HEK293 (cell line): ENCODE data around the gene AKAP9.
"Not testable (repeated sequence)": the region's sequence is repeated elsewhere in the genome, so short reads cannot be mapped to it uniquely, and the experiment has no call there.

Experiments
- CTCF ChIA-PET: fragments of 350-600 bp; formaldehyde crosslinking; extraction: SDS; loops from one replicate; lab custom pipeline; 2021; ENCODE audit warnings: antibody characterized with exemption; lab: Yijun Ruan, JAX
- POLR2A ChIA-PET: fragments of 300-600 bp; formaldehyde crosslinking; extraction: SDS; loops from one replicate; lab custom pipeline; 2020; ENCODE audit warnings: antibody characterized with exemption, inconsistent platforms; lab: Yijun Ruan, JAX
- H3K27ac ChIP-seq: fragments of 200-500 bp; sonication (Bioruptor generic); 2 replicates; pipeline ENCODE4 v1.5.1; 2014; ENCODE audit warnings: low read depth, low read length, control low read depth, inconsistent platforms; ENCODE audit errors: extremely low read depth
- H3K36me3 ChIP-seq, 2 experiments: fragments of 200-500 bp in 1 of 2; sonication (Bioruptor generic) in 1 of 2; 1 replicate in 1 of 2; 2 replicates in 1 of 2; pipeline ENCODE4 v1.5.1; 2014 to 2017; ENCODE audit warnings: inconsistent platforms in 2 of 2, low read length in 2 of 2; ENCODE audit not compliant: control insufficient read depth in 2 of 2, insufficient read depth in 1 of 2
- H3K4me1 ChIP-seq: fragments of 200-500 bp; sonication (Bioruptor generic); 2 replicates; pipeline ENCODE4 v1.5.1; 2014; ENCODE audit warnings: mild to moderate bottlenecking, low read length, inconsistent platforms; ENCODE audit not compliant: control insufficient read depth, insufficient read depth
- H3K4me3 ChIP-seq: 2 replicates; pipeline ENCODE4 v1.5.1; 2011; ENCODE audit warnings: low read depth, mild to moderate bottlenecking, control low read depth, low read length, moderate library complexity
- H3K9me3 ChIP-seq: fragments of 200-500 bp; sonication (Bioruptor generic); 2 replicates; pipeline ENCODE4 v1.5.1; 2014; ENCODE audit warnings: low read depth, low read length, inconsistent platforms; ENCODE audit not compliant: control insufficient read depth, insufficient read depth
- MYNN ChIP-seq: fragments of 450-650 bp; formaldehyde crosslinking; IDR thresholded peaks from 2 replicates; pipeline ENCODE4 v1.5.1; 2016; ENCODE audit warnings: missing biosample characterization, missing genetic modification characterization, borderline replicate concordance
- WT1 ChIP-seq: fragments of 450-650 bp; formaldehyde crosslinking; IDR thresholded peaks from 2 replicates; pipeline ENCODE4 v1.5.1; 2016; ENCODE audit warnings: missing biosample characterization, missing genetic modification characterization
- ZBTB20 ChIP-seq: fragments of 450-650 bp; formaldehyde crosslinking; IDR thresholded peaks from 2 replicates; pipeline ENCODE4 v1.5.1; 2016; ENCODE audit warnings: missing biosample characterization, missing genetic modification characterization
- ZFP69B ChIP-seq: fragments of 450-650 bp; formaldehyde crosslinking; IDR thresholded peaks from 2 replicates; pipeline ENCODE4 v1.5.1; 2016; ENCODE audit warnings: missing biosample characterization, missing genetic modification characterization
- ZNF112 ChIP-seq: fragments of 450-650 bp; formaldehyde crosslinking; IDR thresholded peaks from 2 replicates; pipeline ENCODE4 v1.5.0; 2017; ENCODE audit warnings: missing biosample characterization, missing genetic modification characterization
- ZNF155 ChIP-seq: fragments of 450-650 bp; formaldehyde crosslinking; IDR thresholded peaks from 2 replicates; pipeline ENCODE4 v1.5.1; 2016; ENCODE audit warnings: missing biosample characterization, missing genetic modification characterization
- ZNF211 ChIP-seq: fragments of 450-650 bp; formaldehyde crosslinking; IDR thresholded peaks from 2 replicates; pipeline ENCODE4 v1.5.1; 2016; ENCODE audit warnings: low read depth, missing biosample characterization, missing genetic modification characterization
- ZNF23 ChIP-seq: fragments of 450-650 bp; formaldehyde crosslinking; IDR thresholded peaks from 2 replicates; pipeline ENCODE4 v1.5.1; 2016; ENCODE audit warnings: missing biosample characterization, missing genetic modification characterization, borderline replicate concordance
- ZNF292 ChIP-seq: fragments of 450-650 bp; formaldehyde crosslinking; IDR thresholded peaks from 2 replicates; pipeline ENCODE4 v1.5.1; 2016; ENCODE audit warnings: low read depth, missing biosample characterization, missing genetic modification characterization, borderline replicate concordance
- ZNF37A ChIP-seq: fragments of 450-650 bp; IDR thresholded peaks from 2 replicates; pipeline ENCODE4 v1.5.1; 2018; ENCODE audit warnings: missing biosample characterization, missing genetic modification characterization
- ZNF394 ChIP-seq: fragments of 450-650 bp; formaldehyde crosslinking; IDR thresholded peaks from 2 replicates; pipeline ENCODE4 v1.5.1; 2016; ENCODE audit warnings: missing biosample characterization, missing genetic modification characterization, mild to moderate bottlenecking, moderate library complexity, borderline replicate concordance
- ZNF514 ChIP-seq: fragments of 450-650 bp; formaldehyde crosslinking; IDR thresholded peaks from 2 replicates; pipeline ENCODE4 v1.5.1; 2016; ENCODE audit warnings: missing biosample characterization, missing genetic modification characterization
- ZNF561 ChIP-seq: fragments of 450-650 bp; IDR thresholded peaks from 2 replicates; pipeline ENCODE4 v1.5.1; 2018; ENCODE audit warnings: missing biosample characterization, missing genetic modification characterization, borderline replicate concordance
- ZNF621 ChIP-seq: fragments of 450-650 bp; formaldehyde crosslinking; IDR thresholded peaks from 2 replicates; pipeline ENCODE4 v1.5.1; 2017; ENCODE audit warnings: missing biosample characterization, missing genetic modification characterization
- ZNF645 ChIP-seq: fragments of 450-650 bp; formaldehyde crosslinking; IDR thresholded peaks from 2 replicates; pipeline ENCODE4; 2016; ENCODE audit warnings: missing biosample characterization, missing genetic modification characterization
- ZNF692 ChIP-seq: fragments of 450-650 bp; formaldehyde crosslinking; IDR thresholded peaks from 2 replicates; pipeline ENCODE4 v1.5.1; 2016; ENCODE audit warnings: missing biosample characterization, missing genetic modification characterization
- ZNF747 ChIP-seq: fragments of 450-650 bp; formaldehyde crosslinking; IDR thresholded peaks from 2 replicates; pipeline ENCODE4 v1.5.1; 2016; ENCODE audit warnings: missing biosample characterization, missing genetic modification characterization
- ZSCAN30 ChIP-seq: fragments of 450-650 bp; IDR thresholded peaks from 2 replicates; pipeline ENCODE4 v1.5.1; 2018; ENCODE audit warnings: missing biosample characterization, mild to moderate bottlenecking, missing genetic modification characterization, moderate library complexity
- ZSCAN5A ChIP-seq: fragments of 450-650 bp; formaldehyde crosslinking; IDR thresholded peaks from 2 replicates; pipeline ENCODE4 v1.5.1; 2016; ENCODE audit warnings: missing biosample characterization, missing genetic modification characterization
- TF ChIP-seq, protein P1 (sequence below): fragments of 450-650 bp; IDR thresholded peaks from 2 replicates; pipeline ENCODE4 v1.5.1; 2018; ENCODE audit warnings: missing biosample characterization, missing genetic modification characterization

AKAP9 gene

GRCh38 chr7:91962419-91962818, 21.8 kb downstream of the AKAP9 start:
- Histone ChIP-seq H3K9me3 (no peaks in the 10 kb centered on the region), H3K36me3 (no peaks in the 10 kb centered on the region), H3K27ac (no peak overlapping the region), H3K4me1 (no peaks in the 10 kb centered on the region), H3K4me3 (no peak overlapping the region)
- ChIA-PET CTCF (no interaction called here), POLR2A (no interaction called here)
- TF ChIP-seq MYNN (tag by site-specific recombination) (no peak), ZNF621 (tag by site-specific recombination) (no peak)

GRCh38 chr7:91967513-91967912, 26.9 kb downstream of the AKAP9 start:
- POLR2A ChIA-PET, H3K4me1 ChIP-seq, H3K9me3 ChIP-seq, H3K27ac ChIP-seq, H3K4me3 ChIP-seq, H3K36me3 ChIP-seq: not testable (repeated sequence)
- CTCF ChIA-PET = interaction anchor here (0.6 kb wide), 1 partner anchor 988 kb away, joined by 3 read pairs; no protein-coding TSS in a partner anchor

GRCh38 chr7:91973639-91974038, 33.0 kb downstream of the AKAP9 start:
- no peak for TF ChIP-seq ZNF514 (tag by site-specific recombination)
- TF ChIP-seq ZNF692 = no peak
- no peak for TF ChIP-seq ZNF155 (tag by site-specific recombination)
- no peak for TF ChIP-seq ZFP69B (tag by site-specific recombination)
- TF ChIP-seq, all 188 proteins: peak for 0
- ChIA-PET CTCF (interaction anchor here (0.6 kb wide), 1 partner anchor 20 kb away, joined by 3 read pairs; no protein-coding TSS in a partner anchor), POLR2A (no interaction called here)
- H3K27ac ChIP-seq = no peak overlapping the region
- no peak overlapping the region for H3K4me3 ChIP-seq
- H3K36me3 ChIP-seq = peaks cover 0 to 4% of the 10 kb centered on the region in 2 experiments; a peak in 1 of 3 replicates
- H3K4me1 ChIP-seq = no peaks in the 10 kb centered on the region
- H3K9me3 ChIP-seq = no peaks in the 10 kb centered on the region

GRCh38 chr7:91974066-91974465, 33.4 kb downstream of the AKAP9 start:
- ChIA-PET CTCF (no interaction called here), POLR2A (no interaction called here)
- TF ChIP-seq ZNF292 (tag by site-specific recombination) = no peak
- no peak for TF ChIP-seq WT1 (tag by site-specific recombination)
- TF ChIP-seq ZSCAN5A (tag by site-specific recombination) = no peak
- TF ChIP-seq ZNF561 (tag by site-specific recombination) = no peak
- TF ChIP-seq ZNF394 = no peak
- no peaks in the 10 kb centered on the region for H3K4me1 ChIP-seq
- H3K27ac ChIP-seq = no peak overlapping the region
- H3K36me3 ChIP-seq = peaks cover 0 to 4% of the 10 kb centered on the region in 2 experiments; a peak in 1 of 3 replicates
- H3K9me3 ChIP-seq = no peaks in the 10 kb centered on the region
- H3K4me3 ChIP-seq = no peak overlapping the region

GRCh38 chr7:91976743-91977142, 36.1 kb downstream of the AKAP9 start:
- ChIA-PET POLR2A (no interaction called here), CTCF (interaction anchor here (0.7 kb wide), 1 partner anchor 470 kb away, joined by 6 read pairs; no protein-coding TSS in a partner anchor)
- Histone ChIP-seq H3K36me3 (peaks cover 0 to 7% of the 10 kb centered on the region in 2 experiments; a peak in 1 of 3 replicates), H3K4me1 (no peaks in the 10 kb centered on the region), H3K9me3 (no peaks in the 10 kb centered on the region), H3K27ac (no peak overlapping the region), H3K4me3 (no peak overlapping the region)
- TF ChIP-seq ZNF112 (tag by site-specific recombination) (no peak), ZNF37A (tag by site-specific recombination) (no peak), ZSCAN30 (no peak), ZNF645 (no peak), ZNF23 (tag by site-specific recombination) (no peak), ZBTB20 (tag by site-specific recombination) (no peak), ZNF211 (no peak), ZNF747 (tag by site-specific recombination) (no peak)
- TF ChIP-seq, protein P1, sequence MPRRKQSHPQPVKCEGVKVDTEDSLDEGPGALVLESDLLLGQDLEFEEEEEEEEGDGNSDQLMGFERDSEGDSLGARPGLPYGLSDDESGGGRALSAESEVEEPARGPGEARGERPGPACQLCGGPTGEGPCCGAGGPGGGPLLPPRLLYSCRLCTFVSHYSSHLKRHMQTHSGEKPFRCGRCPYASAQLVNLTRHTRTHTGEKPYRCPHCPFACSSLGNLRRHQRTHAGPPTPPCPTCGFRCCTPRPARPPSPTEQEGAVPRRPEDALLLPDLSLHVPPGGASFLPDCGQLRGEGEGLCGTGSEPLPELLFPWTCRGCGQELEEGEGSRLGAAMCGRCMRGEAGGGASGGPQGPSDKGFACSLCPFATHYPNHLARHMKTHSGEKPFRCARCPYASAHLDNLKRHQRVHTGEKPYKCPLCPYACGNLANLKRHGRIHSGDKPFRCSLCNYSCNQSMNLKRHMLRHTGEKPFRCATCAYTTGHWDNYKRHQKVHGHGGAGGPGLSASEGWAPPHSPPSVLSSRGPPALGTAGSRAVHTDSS = no peak
